Measurements from ENCODE around the gene CCDC32. TPM values are rescaled to one million over a fixed set of nuclear protein-coding genes. Genes with fewer than 3 reads are reported as not detected.
A peak's percentile ranks its signal among the peaks of the same experiment; 100 is the strongest.

Gene CCDC32
- total and polyA plus RNA-seq, 2 of the 13 experiments (the other 11 are each of a cell fraction or from before 2014, with no cell fraction given): 10.8 to 23.2 TPM

DNA sequence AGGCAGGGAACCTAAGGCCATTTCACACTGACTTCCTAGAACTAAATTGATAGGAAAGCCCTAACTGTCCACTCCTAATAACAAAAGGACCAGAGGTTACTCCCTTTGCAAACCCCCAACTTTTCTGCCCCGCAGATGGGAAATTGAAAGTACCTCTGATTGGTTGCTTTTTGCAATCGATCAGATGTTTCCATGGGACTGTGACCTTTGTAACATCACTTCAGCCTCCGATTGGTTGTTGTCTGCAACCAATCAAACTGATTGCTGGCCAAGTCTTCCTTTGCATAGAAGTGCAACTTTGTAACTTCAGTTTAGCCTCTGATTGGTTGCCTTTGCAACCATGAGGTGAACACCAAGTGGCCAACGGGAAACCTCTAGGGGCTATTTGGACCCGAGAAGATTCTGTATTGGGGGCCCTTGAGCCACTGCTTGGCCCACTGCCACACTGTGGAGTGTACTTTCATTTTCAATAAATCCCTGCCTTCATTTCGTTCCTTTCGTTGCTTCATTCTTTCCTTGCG, 17.9 kb upstream of the CCDC32 start (continued):
- no peak for TF ChIP-seq TBP (CRISPR knock-in tag; IDR thresholded peaks at IDR 0.05)
- TF ChIP-seq NFYB (CRISPR knock-in tag; IDR thresholded peaks at IDR 0.05): peak; percentile 91
- TF ChIP-seq THYN1 (CRISPR knock-in tag; IDR thresholded peaks at IDR 0.05; ENCODE audit: borderline replicate concordance, low read depth): no peak
- no peak for TF ChIP-seq KLF16 (CRISPR knock-in tag; IDR thresholded peaks at IDR 0.05)
- TF ChIP-seq ZNF232 (CRISPR knock-in tag; IDR thresholded peaks at IDR 0.05; ENCODE audit: borderline replicate concordance): no peak
- TF ChIP-seq CREM (IDR thresholded peaks at IDR 0.05): peak; percentile 54; the same call in 1 of the 2 replicates
- TF ChIP-seq CREM (CRISPR knock-in tag; IDR thresholded peaks at IDR 0.05): no peak
- TF ChIP-seq GATAD1 (CRISPR knock-in tag; IDR thresholded peaks at IDR 0.05): peak; percentile 69
- no peak for TF ChIP-seq BCL6 (CRISPR knock-in tag; IDR thresholded peaks at IDR 0.05)
- TF ChIP-seq ZFP36L2 (CRISPR knock-in tag; IDR thresholded peaks at IDR 0.05): no peak
- TF ChIP-seq ZNF841 (CRISPR knock-in tag; IDR thresholded peaks at IDR 0.05; ENCODE audit: borderline replicate concordance): no peak
- TF ChIP-seq ZNF460 (CRISPR knock-in tag; IDR thresholded peaks at IDR 0.05; ENCODE audit: borderline replicate concordance): no peak
- no peak for TF ChIP-seq ZBTB38 (CRISPR knock-in tag; IDR thresholded peaks at IDR 0.05)
- peak; percentile 95 for TF ChIP-seq HOXD1 (CRISPR knock-in tag; IDR thresholded peaks at IDR 0.05)
- 0 out of 2 replicates have a peak, but pooled peaks have one; percentile 61 for TF ChIP-seq ATF1 (CRISPR knock-in tag; IDR thresholded peaks at IDR 0.05)
- no peak for TF ChIP-seq ARID2 (CRISPR knock-in tag; IDR thresholded peaks at IDR 0.05; ENCODE audit: borderline replicate concordance)
- no peak for TF ChIP-seq ZNF33A (CRISPR knock-in tag; IDR thresholded peaks at IDR 0.05; ENCODE audit: borderline replicate concordance)
- TF ChIP-seq ZNF775 (CRISPR knock-in tag; IDR thresholded peaks at IDR 0.05; ENCODE audit: borderline replicate concordance): 0 out of 2 replicates have a peak, but pooled peaks have one; percentile 29
- TF ChIP-seq, protein P1, sequence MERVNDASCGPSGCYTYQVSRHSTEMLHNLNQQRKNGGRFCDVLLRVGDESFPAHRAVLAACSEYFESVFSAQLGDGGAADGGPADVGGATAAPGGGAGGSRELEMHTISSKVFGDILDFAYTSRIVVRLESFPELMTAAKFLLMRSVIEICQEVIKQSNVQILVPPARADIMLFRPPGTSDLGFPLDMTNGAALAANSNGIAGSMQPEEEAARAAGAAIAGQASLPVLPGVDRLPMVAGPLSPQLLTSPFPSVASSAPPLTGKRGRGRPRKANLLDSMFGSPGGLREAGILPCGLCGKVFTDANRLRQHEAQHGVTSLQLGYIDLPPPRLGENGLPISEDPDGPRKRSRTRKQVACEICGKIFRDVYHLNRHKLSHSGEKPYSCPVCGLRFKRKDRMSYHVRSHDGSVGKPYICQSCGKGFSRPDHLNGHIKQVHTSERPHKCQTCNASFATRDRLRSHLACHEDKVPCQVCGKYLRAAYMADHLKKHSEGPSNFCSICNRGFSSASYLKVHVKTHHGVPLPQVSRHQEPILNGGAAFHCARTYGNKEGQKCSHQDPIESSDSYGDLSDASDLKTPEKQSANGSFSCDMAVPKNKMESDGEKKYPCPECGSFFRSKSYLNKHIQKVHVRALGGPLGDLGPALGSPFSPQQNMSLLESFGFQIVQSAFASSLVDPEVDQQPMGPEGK (CRISPR knock-in tag; IDR thresholded peaks at IDR 0.05): peak; percentile 57
- no peak for TF ChIP-seq ZNF546 (CRISPR knock-in tag; conservative IDR thresholded peaks at IDR 0.05)
- TF ChIP-seq, protein P2, sequence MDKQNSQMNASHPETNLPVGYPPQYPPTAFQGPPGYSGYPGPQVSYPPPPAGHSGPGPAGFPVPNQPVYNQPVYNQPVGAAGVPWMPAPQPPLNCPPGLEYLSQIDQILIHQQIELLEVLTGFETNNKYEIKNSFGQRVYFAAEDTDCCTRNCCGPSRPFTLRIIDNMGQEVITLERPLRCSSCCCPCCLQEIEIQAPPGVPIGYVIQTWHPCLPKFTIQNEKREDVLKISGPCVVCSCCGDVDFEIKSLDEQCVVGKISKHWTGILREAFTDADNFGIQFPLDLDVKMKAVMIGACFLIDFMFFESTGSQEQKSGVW (CRISPR knock-in tag; IDR thresholded peaks at IDR 0.05; ENCODE audit: borderline replicate concordance): no peak
- no peak for TF ChIP-seq TARDBP (CRISPR knock-in tag; IDR thresholded peaks at IDR 0.05)
- TF ChIP-seq ZNF251 (CRISPR knock-in tag; IDR thresholded peaks at IDR 0.05): no peak
- no peak for TF ChIP-seq TCF12 (IDR thresholded peaks at IDR 0.05)
- no peak for TF ChIP-seq TCF12 (CRISPR knock-in tag; IDR thresholded peaks at IDR 0.05)
- no peak for TF ChIP-seq ZNF615 (CRISPR knock-in tag; IDR thresholded peaks at IDR 0.05; ENCODE audit: borderline replicate concordance)
- no peak for TF ChIP-seq ZNF496 (CRISPR knock-in tag; IDR thresholded peaks at IDR 0.05; ENCODE audit: insufficient replicate concordance)
- TF ChIP-seq SP4 (CRISPR knock-in tag; IDR thresholded peaks at IDR 0.05): no peak
- TF ChIP-seq ZNF839 (CRISPR knock-in tag; IDR thresholded peaks at IDR 0.05; ENCODE audit: borderline replicate concordance): no peak
- no peak for TF ChIP-seq ZNF652 (CRISPR knock-in tag; IDR thresholded peaks at IDR 0.05; ENCODE audit: borderline replicate concordance, low read depth)
